ENCODE measurements around the gene RFX8. TPM values are rescaled to one million over a fixed set of nuclear protein-coding genes. Genes with fewer than 3 reads are reported as not detected.

RFX8 gene
- total and polyA plus RNA-seq, 9 of the 15 experiments (the other 6 are each of a cell fraction or from before 2014, with no cell fraction given): not detected

DNA sequence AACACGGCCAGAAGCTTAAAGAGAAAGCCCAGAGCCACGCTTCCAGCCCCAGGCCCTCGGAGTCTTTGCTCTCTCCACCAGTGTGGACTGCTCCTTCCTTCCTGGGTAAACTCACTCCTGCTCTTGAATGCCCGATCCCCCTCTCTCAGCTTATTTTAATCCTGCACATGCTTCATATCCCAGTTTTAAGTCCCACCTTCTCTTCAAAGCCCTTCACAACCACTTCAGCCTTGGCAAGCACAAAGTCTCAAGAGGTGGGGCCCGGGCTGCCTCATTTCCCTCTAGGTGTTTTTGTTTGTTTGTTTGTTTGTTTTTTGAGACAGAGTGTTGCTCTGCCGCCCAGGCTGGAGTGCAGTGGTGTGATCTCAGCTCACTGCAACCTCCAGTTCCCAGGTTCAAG, 66.0 kb downstream of the RFX8 start (continued):
- TF ChIP-seq RUNX1 (IDR thresholded peaks at IDR 0.05; ENCODE audit: low read depth): no peak
- TF ChIP-seq ZKSCAN3 (CRISPR knock-in tag; IDR thresholded peaks at IDR 0.05): no peak
- TF ChIP-seq, protein P1, sequence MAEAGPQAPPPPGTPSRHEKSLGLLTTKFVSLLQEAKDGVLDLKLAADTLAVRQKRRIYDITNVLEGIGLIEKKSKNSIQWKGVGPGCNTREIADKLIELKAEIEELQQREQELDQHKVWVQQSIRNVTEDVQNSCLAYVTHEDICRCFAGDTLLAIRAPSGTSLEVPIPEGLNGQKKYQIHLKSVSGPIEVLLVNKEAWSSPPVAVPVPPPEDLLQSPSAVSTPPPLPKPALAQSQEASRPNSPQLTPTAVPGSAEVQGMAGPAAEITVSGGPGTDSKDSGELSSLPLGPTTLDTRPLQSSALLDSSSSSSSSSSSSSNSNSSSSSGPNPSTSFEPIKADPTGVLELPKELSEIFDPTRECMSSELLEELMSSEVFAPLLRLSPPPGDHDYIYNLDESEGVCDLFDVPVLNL (CRISPR knock-in tag; IDR thresholded peaks at IDR 0.05; ENCODE audit: low read depth): no peak
- TF ChIP-seq, protein P2, sequence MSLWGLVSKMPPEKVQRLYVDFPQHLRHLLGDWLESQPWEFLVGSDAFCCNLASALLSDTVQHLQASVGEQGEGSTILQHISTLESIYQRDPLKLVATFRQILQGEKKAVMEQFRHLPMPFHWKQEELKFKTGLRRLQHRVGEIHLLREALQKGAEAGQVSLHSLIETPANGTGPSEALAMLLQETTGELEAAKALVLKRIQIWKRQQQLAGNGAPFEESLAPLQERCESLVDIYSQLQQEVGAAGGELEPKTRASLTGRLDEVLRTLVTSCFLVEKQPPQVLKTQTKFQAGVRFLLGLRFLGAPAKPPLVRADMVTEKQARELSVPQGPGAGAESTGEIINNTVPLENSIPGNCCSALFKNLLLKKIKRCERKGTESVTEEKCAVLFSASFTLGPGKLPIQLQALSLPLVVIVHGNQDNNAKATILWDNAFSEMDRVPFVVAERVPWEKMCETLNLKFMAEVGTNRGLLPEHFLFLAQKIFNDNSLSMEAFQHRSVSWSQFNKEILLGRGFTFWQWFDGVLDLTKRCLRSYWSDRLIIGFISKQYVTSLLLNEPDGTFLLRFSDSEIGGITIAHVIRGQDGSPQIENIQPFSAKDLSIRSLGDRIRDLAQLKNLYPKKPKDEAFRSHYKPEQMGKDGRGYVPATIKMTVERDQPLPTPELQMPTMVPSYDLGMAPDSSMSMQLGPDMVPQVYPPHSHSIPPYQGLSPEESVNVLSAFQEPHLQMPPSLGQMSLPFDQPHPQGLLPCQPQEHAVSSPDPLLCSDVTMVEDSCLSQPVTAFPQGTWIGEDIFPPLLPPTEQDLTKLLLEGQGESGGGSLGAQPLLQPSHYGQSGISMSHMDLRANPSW (CRISPR knock-in tag; IDR thresholded peaks at IDR 0.05): no peak
- TF ChIP-seq CHD4 (IDR thresholded peaks at IDR 0.05; ENCODE audit: insufficient read depth, insufficient replicate concordance, low read depth, low read length, poor library complexity, severe bottlenecking): no peak
- TF ChIP-seq, protein P3, sequence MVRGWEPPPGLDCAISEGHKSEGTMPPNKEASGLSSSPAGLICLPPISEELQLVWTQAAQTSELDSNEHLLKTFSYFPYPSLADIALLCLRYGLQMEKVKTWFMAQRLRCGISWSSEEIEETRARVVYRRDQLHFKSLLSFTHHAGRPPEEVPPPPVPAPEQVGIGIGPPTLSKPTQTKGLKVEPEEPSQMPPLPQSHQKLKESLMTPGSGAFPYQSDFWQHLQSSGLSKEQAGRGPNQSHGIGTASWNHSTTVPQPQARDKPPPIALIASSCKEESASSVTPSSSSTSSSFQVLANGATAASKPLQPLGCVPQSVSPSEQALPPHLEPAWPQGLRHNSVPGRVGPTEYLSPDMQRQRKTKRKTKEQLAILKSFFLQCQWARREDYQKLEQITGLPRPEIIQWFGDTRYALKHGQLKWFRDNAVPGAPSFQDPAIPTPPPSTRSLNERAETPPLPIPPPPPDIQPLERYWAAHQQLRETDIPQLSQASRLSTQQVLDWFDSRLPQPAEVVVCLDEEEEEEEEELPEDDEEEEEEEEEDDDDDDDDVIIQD (CRISPR knock-in tag; IDR thresholded peaks at IDR 0.05): no peak

All from K562 (cell line).